GM12873 (cell line): ENCODE results near the gene NSRP1.

Source experiments
- CTCF ChIP-seq: IDR thresholded peaks from 2 replicates; pipeline ENCODE4 v1.5.1; 2012; ENCODE audit warnings: low read depth, mild to moderate bottlenecking, moderate library complexity, low read length, control low read depth; ENCODE audit not compliant: insufficient read depth; ENCODE audit errors: missing control alignments

NSRP1 gene

GRCh38 chr17:30158896-30159625 is 42.4 kb downstream of the NSRP1 start:
- TF ChIP-seq CTCF = no peak

GRCh38 chr17:30160419-30161172 is 44.0 kb downstream of the NSRP1 start:
- no peak for TF ChIP-seq CTCF

GRCh38 chr17:30161601-30162000 is 45.0 kb downstream of the NSRP1 start:
- no peak for TF ChIP-seq CTCF

- no peak for TF ChIP-seq CTCF
These were observed 47.9 kb downstream of the NSRP1 start for GRCh38 chr17:30164531-30164930.

GRCh38 chr17:30165147-30165546 is 48.5 kb downstream of the NSRP1 start:
- no peak for TF ChIP-seq CTCF

- no peak for TF ChIP-seq CTCF
These were observed 49.3 kb downstream of the NSRP1 start for GRCh38 chr17:30165960-30166359.

GRCh38 chr17:30170415-30170987 is 53.9 kb downstream of the NSRP1 start:
- TF ChIP-seq CTCF = no peak
